Measurements from ENCODE around the gene IER3. TPM values are rescaled to one million over a fixed set of nuclear protein-coding genes. Genes with fewer than 3 reads are reported as not detected.

IER3 gene
- total and polyA plus RNA-seq, 2 of the 13 experiments (the other 11 are each of a cell fraction or from before 2014, with no cell fraction given) = 51.1 to 131 TPM

DNA sequence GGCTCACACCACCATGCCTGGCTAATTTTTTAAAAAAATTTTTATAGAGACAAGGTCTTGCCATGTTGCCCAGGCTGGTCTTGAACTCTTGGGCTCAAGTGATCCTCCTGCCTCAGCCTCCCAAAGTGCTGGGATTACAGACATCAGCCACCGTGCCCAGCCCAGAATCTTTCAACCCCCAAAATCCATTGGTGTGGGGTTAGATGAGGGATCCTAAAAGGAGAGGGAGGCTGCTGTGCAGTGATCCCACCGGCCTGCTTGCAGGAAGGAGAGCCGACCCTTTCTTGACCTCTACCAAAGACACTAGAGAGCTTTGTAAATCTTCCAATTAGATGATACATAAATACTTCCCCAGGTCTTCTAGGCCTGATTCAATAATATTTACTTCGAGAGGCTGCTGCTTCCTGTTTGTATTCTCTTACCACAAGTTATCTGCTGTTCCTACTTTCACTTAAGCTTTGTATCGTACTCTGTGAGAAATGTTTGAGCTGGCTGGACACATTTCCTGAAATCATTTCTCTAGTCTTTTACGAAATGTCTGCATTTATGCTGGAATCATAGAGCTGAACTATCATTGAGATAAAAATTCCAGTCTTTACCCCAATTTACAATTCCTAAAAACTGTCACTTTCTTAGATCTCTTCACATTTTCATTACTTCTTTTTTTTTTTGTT is 49.3 kb upstream of the IER3 start (continued):
- TF ChIP-seq SP4 (CRISPR knock-in tag; IDR thresholded peaks at IDR 0.05) (no peak), MIER3 (CRISPR knock-in tag; IDR thresholded peaks at IDR 0.05; ENCODE audit: borderline replicate concordance) (0 out of 2 replicates have a peak, but pooled peaks have one; percentile 24), MED1 (CRISPR knock-in tag; IDR thresholded peaks at IDR 0.05) (peak; percentile 87), RCOR2 (CRISPR knock-in tag; IDR thresholded peaks at IDR 0.05) (0 out of 2 replicates have a peak, but pooled peaks have one; percentile 14), SIN3A (IDR thresholded peaks at IDR 0.05; ENCODE audit: borderline replicate concordance, low read depth, low read length) (no peak), EP300 (IDR thresholded peaks at IDR 0.05; ENCODE audit: low read depth in 2 of 2, low read length in 2 of 2) (peak in 1 of 2 experiments; percentile 49; a peak in 1 of 4 replicates), EP300 (CRISPR knock-in tag; IDR thresholded peaks at IDR 0.05; ENCODE audit: borderline replicate concordance) (no peak; the same call in 1 of the 2 replicates), NR2F2 (IDR thresholded peaks at IDR 0.05; ENCODE audit: borderline replicate concordance, low read depth) (0 out of 2 replicates have a peak, but pooled peaks have one; percentile 38), ZNF337 (CRISPR knock-in tag; IDR thresholded peaks at IDR 0.05; ENCODE audit: borderline replicate concordance, low read depth) (0 out of 2 replicates have a peak, but pooled peaks have one; percentile 23), ZNF577 (CRISPR knock-in tag; IDR thresholded peaks at IDR 0.05; ENCODE audit: borderline replicate concordance, low read depth) (no peak), ZNF75D (CRISPR knock-in tag; IDR thresholded peaks at IDR 0.05; ENCODE audit: borderline replicate concordance) (no peak), ELF3 (CRISPR knock-in tag; IDR thresholded peaks at IDR 0.05) (peak; percentile 85), HMGA1 (CRISPR knock-in tag; conservative IDR thresholded peaks at IDR 0.05) (no peak), BCL6 (CRISPR knock-in tag; IDR thresholded peaks at IDR 0.05) (peak; percentile 33; the same call in 1 of the 2 replicates), NR2F6 (IDR thresholded peaks at IDR 0.05) (peak; percentile 39; the same call in 1 of the 2 replicates), NR2F6 (CRISPR knock-in tag; IDR thresholded peaks at IDR 0.05) (peak; percentile 72), CREM (IDR thresholded peaks at IDR 0.05) (peak; percentile 26; the same call in 1 of the 2 replicates), CREM (CRISPR knock-in tag; IDR thresholded peaks at IDR 0.05) (no peak)
- TF ChIP-seq, protein P1, sequence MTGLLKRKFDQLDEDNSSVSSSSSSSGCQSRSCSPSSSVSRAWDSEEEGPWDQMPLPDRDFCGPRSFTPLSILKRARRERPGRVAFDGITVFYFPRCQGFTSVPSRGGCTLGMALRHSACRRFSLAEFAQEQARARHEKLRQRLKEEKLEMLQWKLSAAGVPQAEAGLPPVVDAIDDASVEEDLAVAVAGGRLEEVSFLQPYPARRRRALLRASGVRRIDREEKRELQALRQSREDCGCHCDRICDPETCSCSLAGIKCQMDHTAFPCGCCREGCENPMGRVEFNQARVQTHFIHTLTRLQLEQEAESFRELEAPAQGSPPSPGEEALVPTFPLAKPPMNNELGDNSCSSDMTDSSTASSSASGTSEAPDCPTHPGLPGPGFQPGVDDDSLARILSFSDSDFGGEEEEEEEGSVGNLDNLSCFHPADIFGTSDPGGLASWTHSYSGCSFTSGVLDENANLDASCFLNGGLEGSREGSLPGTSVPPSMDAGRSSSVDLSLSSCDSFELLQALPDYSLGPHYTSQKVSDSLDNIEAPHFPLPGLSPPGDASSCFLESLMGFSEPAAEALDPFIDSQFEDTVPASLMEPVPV (CRISPR knock-in tag; IDR thresholded peaks at IDR 0.05) = no peak
- TF ChIP-seq, protein P2, sequence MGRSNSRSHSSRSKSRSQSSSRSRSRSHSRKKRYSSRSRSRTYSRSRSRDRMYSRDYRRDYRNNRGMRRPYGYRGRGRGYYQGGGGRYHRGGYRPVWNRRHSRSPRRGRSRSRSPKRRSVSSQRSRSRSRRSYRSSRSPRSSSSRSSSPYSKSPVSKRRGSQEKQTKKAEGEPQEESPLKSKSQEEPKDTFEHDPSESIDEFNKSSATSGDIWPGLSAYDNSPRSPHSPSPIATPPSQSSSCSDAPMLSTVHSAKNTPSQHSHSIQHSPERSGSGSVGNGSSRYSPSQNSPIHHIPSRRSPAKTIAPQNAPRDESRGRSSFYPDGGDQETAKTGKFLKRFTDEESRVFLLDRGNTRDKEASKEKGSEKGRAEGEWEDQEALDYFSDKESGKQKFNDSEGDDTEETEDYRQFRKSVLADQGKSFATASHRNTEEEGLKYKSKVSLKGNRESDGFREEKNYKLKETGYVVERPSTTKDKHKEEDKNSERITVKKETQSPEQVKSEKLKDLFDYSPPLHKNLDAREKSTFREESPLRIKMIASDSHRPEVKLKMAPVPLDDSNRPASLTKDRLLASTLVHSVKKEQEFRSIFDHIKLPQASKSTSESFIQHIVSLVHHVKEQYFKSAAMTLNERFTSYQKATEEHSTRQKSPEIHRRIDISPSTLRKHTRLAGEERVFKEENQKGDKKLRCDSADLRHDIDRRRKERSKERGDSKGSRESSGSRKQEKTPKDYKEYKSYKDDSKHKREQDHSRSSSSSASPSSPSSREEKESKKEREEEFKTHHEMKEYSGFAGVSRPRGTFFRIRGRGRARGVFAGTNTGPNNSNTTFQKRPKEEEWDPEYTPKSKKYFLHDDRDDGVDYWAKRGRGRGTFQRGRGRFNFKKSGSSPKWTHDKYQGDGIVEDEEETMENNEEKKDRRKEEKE (IDR thresholded peaks at IDR 0.05) = no peak
- TF ChIP-seq, protein P3, sequence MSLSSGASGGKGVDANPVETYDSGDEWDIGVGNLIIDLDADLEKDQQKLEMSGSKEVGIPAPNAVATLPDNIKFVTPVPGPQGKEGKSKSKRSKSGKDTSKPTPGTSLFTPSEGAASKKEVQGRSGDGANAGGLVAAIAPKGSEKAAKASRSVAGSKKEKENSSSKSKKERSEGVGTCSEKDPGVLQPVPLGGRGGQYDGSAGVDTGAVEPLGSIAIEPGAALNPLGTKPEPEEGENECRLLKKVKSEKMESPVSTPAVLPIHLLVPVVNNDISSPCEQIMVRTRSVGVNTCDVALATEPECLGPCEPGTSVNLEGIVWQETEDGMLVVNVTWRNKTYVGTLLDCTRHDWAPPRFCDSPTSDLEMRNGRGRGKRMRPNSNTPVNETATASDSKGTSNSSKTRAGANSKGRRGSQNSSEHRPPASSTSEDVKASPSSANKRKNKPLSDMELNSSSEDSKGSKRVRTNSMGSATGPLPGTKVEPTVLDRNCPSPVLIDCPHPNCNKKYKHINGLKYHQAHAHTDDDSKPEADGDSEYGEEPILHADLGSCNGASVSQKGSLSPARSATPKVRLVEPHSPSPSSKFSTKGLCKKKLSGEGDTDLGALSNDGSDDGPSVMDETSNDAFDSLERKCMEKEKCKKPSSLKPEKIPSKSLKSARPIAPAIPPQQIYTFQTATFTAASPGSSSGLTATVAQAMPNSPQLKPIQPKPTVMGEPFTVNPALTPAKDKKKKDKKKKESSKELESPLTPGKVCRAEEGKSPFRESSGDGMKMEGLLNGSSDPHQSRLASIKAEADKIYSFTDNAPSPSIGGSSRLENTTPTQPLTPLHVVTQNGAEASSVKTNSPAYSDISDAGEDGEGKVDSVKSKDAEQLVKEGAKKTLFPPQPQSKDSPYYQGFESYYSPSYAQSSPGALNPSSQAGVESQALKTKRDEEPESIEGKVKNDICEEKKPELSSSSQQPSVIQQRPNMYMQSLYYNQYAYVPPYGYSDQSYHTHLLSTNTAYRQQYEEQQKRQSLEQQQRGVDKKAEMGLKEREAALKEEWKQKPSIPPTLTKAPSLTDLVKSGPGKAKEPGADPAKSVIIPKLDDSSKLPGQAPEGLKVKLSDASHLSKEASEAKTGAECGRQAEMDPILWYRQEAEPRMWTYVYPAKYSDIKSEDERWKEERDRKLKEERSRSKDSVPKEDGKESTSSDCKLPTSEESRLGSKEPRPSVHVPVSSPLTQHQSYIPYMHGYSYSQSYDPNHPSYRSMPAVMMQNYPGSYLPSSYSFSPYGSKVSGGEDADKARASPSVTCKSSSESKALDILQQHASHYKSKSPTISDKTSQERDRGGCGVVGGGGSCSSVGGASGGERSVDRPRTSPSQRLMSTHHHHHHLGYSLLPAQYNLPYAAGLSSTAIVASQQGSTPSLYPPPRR (CRISPR knock-in tag; IDR thresholded peaks at IDR 0.05; ENCODE audit: borderline replicate concordance) = 0 out of 2 replicates have a peak, but pooled peaks have one; percentile 42
